Stimulated activated memory B cell treated with anti-CD40 and anti-IgM and Interleukin-4, amounts not matched to agents 10 μg/mL and 1 μg/mL and 100 μg/mL, for 72 hours (primary cell): Measurements from ENCODE around the gene ADARB1.
A peak's percentile ranks its signal among the peaks of the same experiment; 100 is the strongest.

ENCODE experiments used
- ATAC-seq: fragments of 150-1000 bp; cut with Tn5 transposase; 2 replicates; pipeline ENCODE4 v1.10.0; 2021
- H3K27ac Mint-ChIP-seq: one replicate; pipeline ENCODE4 v1.8.0; 2022; ENCODE audit warnings: mild to moderate bottlenecking, mixed read lengths
- H3K27me3 Mint-ChIP-seq: one replicate; pipeline ENCODE4 v1.8.0; 2022; ENCODE audit warnings: mixed read lengths
- H3K36me3 Mint-ChIP-seq: one replicate; pipeline ENCODE4 v1.8.0; 2022; ENCODE audit warnings: mixed read lengths
- H3K4me1 Mint-ChIP-seq: one replicate; pipeline ENCODE4 v1.8.0; 2022; ENCODE audit warnings: mixed read lengths
- H3K4me3 Mint-ChIP-seq: one replicate; pipeline ENCODE4 v1.8.0; 2022; ENCODE audit warnings: mild to moderate bottlenecking, moderate library complexity, mixed read lengths
- H3K9me3 Mint-ChIP-seq: one replicate; pipeline ENCODE4 v1.8.0; 2022; ENCODE audit warnings: mixed read lengths

ADARB1 gene

GRCh38 chr21:45250272-45250671, 175.9 kb downstream of the ADARB1 start:
- ATAC-seq: no peak
- Mint-ChIP-seq H3K27ac (no peak overlapping the region), H3K9me3 (no peaks in the 10 kb centered on the region), H3K36me3 (no peaks in the 10 kb centered on the region), H3K4me3 (no peak overlapping the region), H3K27me3 (peaks cover 23% of the 10 kb centered on the region), H3K4me1 (peaks cover 10% of the 10 kb centered on the region)

GRCh38 chr21:45250914-45251634, 176.7 kb downstream of the ADARB1 start:
- Mint-ChIP-seq H3K9me3 (no peaks in the 10 kb centered on the region), H3K27ac (no peak overlapping the region), H3K4me3 (no peak overlapping the region), H3K36me3 (no peaks in the 10 kb centered on the region), H3K4me1 (peaks cover 13% of the 10 kb centered on the region), H3K27me3 (peaks cover 26% of the 10 kb centered on the region)
- ATAC-seq: no peak

GRCh38 chr21:45251635-45252447, 177.5 kb downstream of the ADARB1 start:
- Mint-ChIP-seq H3K4me3 (no peak overlapping the region), H3K27ac (no peak overlapping the region), H3K36me3 (no peaks in the 10 kb centered on the region), H3K27me3 (peaks cover 30% of the 10 kb centered on the region), H3K9me3 (no peaks in the 10 kb centered on the region), H3K4me1 (peaks cover 17% of the 10 kb centered on the region)
- no peak for ATAC-seq

GRCh38 chr21:45252448-45252925, 178.1 kb downstream of the ADARB1 start:
- Mint-ChIP-seq H3K27ac (no peak overlapping the region), H3K9me3 (no peaks in the 10 kb centered on the region), H3K27me3 (peaks cover 30% of the 10 kb centered on the region), H3K4me1 (peaks cover 17% of the 10 kb centered on the region), H3K4me3 (no peak overlapping the region), H3K36me3 (no peaks in the 10 kb centered on the region)
- ATAC-seq: no peak

GRCh38 chr21:45253180-45253579, 178.8 kb downstream of the ADARB1 start:
- peaks cover 30% of the 10 kb centered on the region for H3K27me3 Mint-ChIP-seq
- H3K36me3 Mint-ChIP-seq: no peaks in the 10 kb centered on the region
- H3K9me3 Mint-ChIP-seq: no peaks in the 10 kb centered on the region
- H3K27ac Mint-ChIP-seq: no peak overlapping the region
- no peak for ATAC-seq
- peaks cover 17% of the 10 kb centered on the region for H3K4me1 Mint-ChIP-seq
- no peak overlapping the region for H3K4me3 Mint-ChIP-seq

- H3K27me3 Mint-ChIP-seq: peaks cover 30% of the 10 kb centered on the region
- H3K4me1 Mint-ChIP-seq: peaks cover 17% of the 10 kb centered on the region
- no peaks in the 10 kb centered on the region for H3K36me3 Mint-ChIP-seq
- H3K27ac Mint-ChIP-seq: no peak overlapping the region
- H3K4me3 Mint-ChIP-seq: no peak overlapping the region
- no peaks in the 10 kb centered on the region for H3K9me3 Mint-ChIP-seq
- ATAC-seq: no peak
Measured at GRCh38 chr21:45253633-45254459, 179.5 kb downstream of the ADARB1 start.

GRCh38 chr21:45254460-45254930, 180.1 kb downstream of the ADARB1 start:
- Mint-ChIP-seq H3K4me1 (peaks cover 17% of the 10 kb centered on the region), H3K9me3 (no peaks in the 10 kb centered on the region), H3K4me3 (no peak overlapping the region), H3K27ac (no peak overlapping the region), H3K36me3 (no peaks in the 10 kb centered on the region), H3K27me3 (peaks cover 30% of the 10 kb centered on the region)
- ATAC-seq: no peak

GRCh38 chr21:45255381-45256020, 181.1 kb downstream of the ADARB1 start:
- ATAC-seq: peak; percentile 63
- Mint-ChIP-seq H3K9me3 (no peaks in the 10 kb centered on the region), H3K4me3 (no peak overlapping the region), H3K36me3 (no peaks in the 10 kb centered on the region), H3K4me1 (peaks cover 17% of the 10 kb centered on the region), H3K27me3 (peaks cover 30% of the 10 kb centered on the region), H3K27ac (no peak overlapping the region)

- Mint-ChIP-seq H3K9me3 (no peaks in the 10 kb centered on the region), H3K4me1 (peaks cover 17% of the 10 kb centered on the region), H3K4me3 (no peak overlapping the region), H3K36me3 (no peaks in the 10 kb centered on the region), H3K27me3 (peaks cover 29% of the 10 kb centered on the region), H3K27ac (no peak overlapping the region)
- ATAC-seq: no peak
Measured at GRCh38 chr21:45256021-45256911, 181.9 kb downstream of the ADARB1 start.

- H3K9me3 Mint-ChIP-seq: no peaks in the 10 kb centered on the region
- H3K4me1 Mint-ChIP-seq: peaks cover 17% of the 10 kb centered on the region
- H3K27ac Mint-ChIP-seq: no peak overlapping the region
- peak; percentile 37 for ATAC-seq
- peaks cover 21% of the 10 kb centered on the region for H3K27me3 Mint-ChIP-seq
- no peaks in the 10 kb centered on the region for H3K36me3 Mint-ChIP-seq
- H3K4me3 Mint-ChIP-seq: no peak overlapping the region
Measured at GRCh38 chr21:45256912-45257672, 182.7 kb downstream of the ADARB1 start.

- H3K4me1 Mint-ChIP-seq: peaks cover 17% of the 10 kb centered on the region
- H3K4me3 Mint-ChIP-seq: no peak overlapping the region
- no peak for ATAC-seq
- H3K36me3 Mint-ChIP-seq: no peaks in the 10 kb centered on the region
- no peak overlapping the region for H3K27ac Mint-ChIP-seq
- H3K27me3 Mint-ChIP-seq: peaks cover 20% of the 10 kb centered on the region
- no peaks in the 10 kb centered on the region for H3K9me3 Mint-ChIP-seq
Measured at GRCh38 chr21:45257673-45258341, 183.4 kb downstream of the ADARB1 start.

- Mint-ChIP-seq H3K27ac (no peak overlapping the region), H3K36me3 (peaks cover 5% of the 10 kb centered on the region), H3K9me3 (no peaks in the 10 kb centered on the region), H3K4me1 (peaks cover 17% of the 10 kb centered on the region), H3K27me3 (peaks cover 20% of the 10 kb centered on the region), H3K4me3 (no peak overlapping the region)
- no peak for ATAC-seq
Measured at GRCh38 chr21:45258466-45258865, 184.1 kb downstream of the ADARB1 start.
